ENCODE measurements around the gene ZNF664.

ZNF664 gene

GRCh38 chr12:124036657-124037109 lies 63.7 kb downstream of the ZNF664 start:
- peak; percentile 21 for DNase-seq

DNA sequence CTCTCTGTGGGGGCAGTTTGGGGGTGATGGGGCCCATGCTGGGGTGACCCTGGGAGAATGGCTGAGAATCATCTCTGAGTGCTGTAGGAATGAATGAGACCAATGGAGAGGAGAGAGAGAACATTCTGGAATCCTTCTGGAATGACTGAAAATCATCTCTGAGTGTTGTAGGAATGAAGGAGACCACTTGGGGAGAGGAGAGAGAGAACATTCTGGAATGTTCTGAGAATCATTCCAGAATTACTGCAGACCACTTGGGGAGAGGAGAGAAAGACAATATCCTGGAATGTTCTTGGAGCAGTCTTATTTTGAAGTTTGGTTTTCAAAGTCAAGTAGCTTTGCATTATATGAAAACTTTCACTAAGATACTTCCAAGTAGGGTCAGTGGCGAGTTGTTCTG lies 64.3 kb downstream of the ZNF664 start:
- DNase-seq: no peak

DNA sequence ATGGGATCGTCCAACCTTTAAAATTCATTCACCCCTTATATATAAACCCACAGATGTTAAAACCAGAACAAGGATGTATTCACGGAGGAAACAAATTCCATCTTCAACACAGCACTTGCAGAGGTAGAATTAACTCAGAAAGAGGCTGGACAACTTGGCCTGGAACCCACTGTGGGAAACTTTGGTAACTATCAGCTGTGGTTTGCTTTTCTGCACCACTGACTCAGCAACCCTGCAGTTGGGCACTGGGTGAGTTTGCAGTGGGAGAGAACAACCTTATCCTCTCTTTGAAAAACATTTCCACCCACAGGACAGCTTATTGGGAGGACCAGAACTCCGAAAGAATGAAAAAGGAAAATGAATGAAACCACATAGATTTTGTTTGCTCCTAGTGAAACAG lies 66.3 kb downstream of the ZNF664 start:
- no peak for DNase-seq

DNA sequence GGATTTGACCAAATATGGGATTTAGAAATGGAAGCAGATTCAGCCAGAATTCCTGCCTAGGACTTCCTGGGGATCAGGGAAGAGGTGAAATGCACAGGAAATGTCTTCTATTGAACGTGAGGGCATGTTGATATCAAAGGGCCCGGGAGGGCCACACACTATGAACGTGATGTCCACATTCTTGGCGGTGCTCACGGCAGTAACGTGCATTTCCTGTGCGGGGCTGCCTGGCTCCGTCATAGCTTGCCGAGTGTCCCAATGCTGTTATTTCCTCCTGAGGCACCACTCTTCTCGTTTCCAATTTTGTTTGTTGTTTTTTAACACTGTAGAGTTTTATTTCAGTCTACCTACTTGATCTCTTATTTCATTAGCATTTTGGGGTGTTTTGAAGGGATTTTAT lies 67.3 kb downstream of the ZNF664 start:
- DNase-seq: no peak

- DNase-seq: no peak
Measured at GRCh38 chr12:124040737-124041136, 67.7 kb downstream of the ZNF664 start.

DNA sequence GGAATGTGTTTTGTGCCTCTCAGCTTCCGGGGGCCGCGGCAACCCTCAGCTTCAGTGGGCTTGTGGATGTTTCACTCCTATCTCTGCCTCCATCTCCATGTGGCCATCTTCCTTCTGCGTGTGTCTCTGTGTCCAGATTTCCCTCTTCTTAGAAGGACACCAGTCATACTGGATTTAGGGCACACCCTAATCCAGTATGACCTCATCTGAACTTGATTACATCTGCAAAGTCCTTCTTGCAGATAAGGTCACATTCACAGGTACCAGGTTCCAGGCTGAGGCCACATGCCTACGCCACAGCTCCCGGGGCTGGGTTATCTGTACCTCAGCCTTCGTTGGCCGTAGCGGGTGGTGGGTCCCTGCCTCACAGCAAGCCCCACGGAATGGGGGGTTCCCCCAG lies 68.9 kb downstream of the ZNF664 start:
- no peak for DNase-seq

DNA sequence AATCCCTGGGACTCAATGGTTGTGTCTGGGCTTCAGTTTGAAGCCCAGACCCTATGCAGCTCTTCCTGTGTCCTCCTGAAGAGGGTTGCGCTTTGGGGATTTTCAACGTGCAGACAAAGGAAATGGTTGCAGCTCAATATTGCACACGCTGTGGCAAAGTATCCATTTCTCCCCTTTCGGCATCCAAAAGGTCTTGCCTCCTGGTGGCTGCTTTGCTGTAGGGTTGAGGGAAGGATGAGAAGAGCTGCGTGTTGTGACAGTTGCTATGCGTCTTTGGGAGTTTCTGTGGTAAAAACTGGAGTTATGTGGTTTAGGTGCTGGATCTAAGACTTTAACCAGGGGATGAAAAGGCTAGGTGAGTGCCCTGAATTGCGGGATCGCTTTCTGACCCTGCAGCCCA lies 71.0 kb downstream of the ZNF664 start:
- no peak for DNase-seq

GRCh38 chr12:124044809-124045321 lies 71.8 kb downstream of the ZNF664 start:
- no peak for DNase-seq

GRCh38 chr12:124045671-124046455 lies 72.8 kb downstream of the ZNF664 start:
- no peak for DNase-seq

- no peak for DNase-seq
Measured at GRCh38 chr12:124046456-124046740, 73.4 kb downstream of the ZNF664 start.

DNA sequence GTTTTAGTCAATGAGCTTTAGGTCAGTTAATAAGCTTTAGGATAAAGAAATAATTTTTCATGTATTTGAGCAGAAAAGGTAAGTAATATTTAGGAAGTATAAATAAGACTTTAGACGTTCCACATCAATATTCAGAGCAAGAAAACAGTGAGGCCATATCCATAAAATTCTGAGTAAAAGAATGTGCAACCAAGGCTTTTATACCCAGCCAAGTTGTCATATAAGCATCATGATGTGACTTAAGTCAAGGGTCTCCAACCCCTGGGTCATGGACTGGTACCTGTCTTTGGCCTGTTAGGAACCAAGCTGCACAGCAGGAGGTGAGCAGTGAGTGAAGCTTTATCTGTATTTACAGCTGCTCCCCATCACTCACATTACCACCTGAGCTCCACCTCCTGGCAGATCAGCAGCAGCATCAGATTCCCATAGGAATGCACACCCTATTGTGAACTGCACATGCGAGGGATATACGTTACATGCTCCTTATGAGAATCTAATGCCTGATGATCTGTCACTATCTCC lies 74.1 kb downstream of the ZNF664 start:
- no peak for DNase-seq

- no peak for DNase-seq
Measured at GRCh38 chr12:124049451-124050094, 76.6 kb downstream of the ZNF664 start.

DNA sequence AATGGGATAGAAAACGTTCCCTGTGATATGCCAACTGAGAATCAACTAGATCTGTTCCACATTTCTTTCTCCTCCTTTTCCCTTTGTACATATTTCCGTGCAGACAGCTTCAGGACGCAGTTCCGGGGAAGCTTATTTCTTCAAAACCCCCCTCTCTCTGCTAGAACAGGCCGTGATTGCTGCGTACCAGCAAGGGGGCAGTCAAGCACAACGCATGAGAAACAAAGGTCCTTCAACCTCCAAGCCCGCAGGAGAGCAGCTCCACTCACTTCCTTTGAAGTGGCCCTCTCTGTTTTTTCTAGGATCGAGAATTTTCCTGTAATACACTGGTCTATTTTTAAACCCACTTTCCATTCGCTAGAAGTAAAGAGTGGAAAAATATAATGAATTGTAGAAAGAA lies 80.8 kb downstream of the ZNF664 start:
- no peak for DNase-seq

DNA sequence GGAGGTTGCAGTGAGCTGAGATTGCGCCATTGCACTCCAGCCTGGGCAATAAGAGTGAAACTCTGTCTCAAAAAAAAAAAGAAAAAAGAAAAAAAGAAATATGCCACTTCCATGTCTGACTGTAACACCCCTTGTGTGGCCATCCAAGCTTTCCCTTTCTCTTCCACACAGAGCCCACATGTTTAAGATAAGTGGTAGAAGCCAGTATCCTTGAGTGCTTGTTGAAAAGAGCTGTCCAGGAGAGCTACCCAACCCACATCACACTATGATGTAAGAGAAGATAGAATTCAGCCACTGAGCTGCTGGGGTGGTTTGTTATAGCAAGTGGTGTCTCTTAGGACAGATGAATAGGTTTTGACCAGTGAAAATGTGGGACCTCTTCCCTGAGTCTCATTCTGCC lies 82.1 kb downstream of the ZNF664 start:
- no peak for DNase-seq

DNA sequence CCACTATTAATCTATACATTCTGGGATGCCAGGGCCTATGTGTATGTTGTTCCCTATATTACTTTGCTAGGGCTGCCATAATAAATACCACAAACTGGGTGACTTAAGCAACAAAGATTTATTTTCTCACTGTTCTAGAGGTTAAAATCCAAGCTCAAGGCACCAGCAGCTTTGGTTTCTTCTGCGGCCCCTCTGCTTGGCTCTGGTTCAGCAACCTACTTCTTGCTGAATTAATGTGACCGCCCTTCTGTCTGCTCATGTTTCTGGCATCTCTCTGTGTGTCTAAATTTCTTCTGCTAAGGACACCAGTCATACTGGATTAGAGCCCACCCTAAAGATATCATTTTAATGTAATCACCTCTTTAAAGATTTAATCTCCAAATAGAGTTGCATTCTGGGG lies 84.7 kb downstream of the ZNF664 start:
- DNase-seq: no peak

GRCh38 chr12:124059752-124060151 lies 86.7 kb downstream of the ZNF664 start:
- no peak for DNase-seq

All from AML-193 (cell line).